K562 (cell line): ENCODE data around the gene METAP1. TPM values are rescaled to one million over a fixed set of nuclear protein-coding genes. Genes with fewer than 3 reads are reported as not detected.

Experiments
- ATAC-seq: fragments of 200-7000 bp; cut with Tn5 transposase; 3 replicates; pipeline ENCODE4 v1.9.1; 2020; ENCODE audit warnings: moderate library complexity
- BruUV-seq: library from RNA; stranded (reverse); fragments of 400-500 nt; replicated peaks from 2 replicates; lab custom pipeline; 2021; lab: Mats Ljungman, UMichigan
- CTCF ChIA-PET: fragments of 300-600 bp; formaldehyde crosslinking; extraction: SDS; loops from one replicate; lab custom pipeline; 2021; ENCODE audit warnings: low intra/inter-chr PET ratio; lab: Yijun Ruan, JAX
- POLR2A ChIA-PET: fragments of 300-600, 350-650 bp; sonication (Branson Sonifier 250); formaldehyde crosslinking; extraction: SDS; loops from one replicate; lab custom pipeline; 2021; ENCODE audit warnings: antibody characterized with exemption, inconsistent platforms; lab: Yijun Ruan, JAX
- DNase-seq, 4 experiments: peaks; one replicate each; pipeline versions ENCODE4 v3.0.0 to v3.0.0-alpha.2; 2011 to 2018; ENCODE audit warnings: low spot score in 3 of 4, mixed read lengths in 3 of 4; ENCODE audit errors: extremely low read depth in 1 of 4
- FAIRE-seq: peaks from 2 replicates; lab custom pipeline; 2011; peaks lifted over from hg19 to GRCh38; lab: Jason Lieb, UNC
- H2AFZ ChIP-seq: 2 replicates; pipeline ENCODE4 v1.6.0; 2011; ENCODE audit warnings: low read depth, low read length, control low read depth, inconsistent platforms
- H3K27ac ChIP-seq: fragments of 200-600 bp; 3 replicates; pipeline ENCODE4 v1.8.0; 2011; ENCODE audit warnings: low read depth, mild to moderate bottlenecking, control low read depth, inconsistent platforms, low read length, moderate library complexity, mixed read lengths; ENCODE audit errors: extremely low read depth
- H3K27me3 ChIP-seq, 2 experiments: fragments of 300-600 bp in 1 of 2; 2 replicates in 1 of 2; 3 replicates in 1 of 2; pipeline versions ENCODE4 v1.6.0 to v1.8.0; 2011; ENCODE audit warnings: inconsistent platforms in 2 of 2, low read length in 2 of 2, mild to moderate bottlenecking in 1 of 2, mixed read lengths in 1 of 2, moderate library complexity in 1 of 2; ENCODE audit not compliant: control insufficient read depth in 2 of 2, insufficient read depth in 2 of 2
- H3K36me3 ChIP-seq: fragments of 300-600 bp; 3 replicates; pipeline ENCODE4 v1.8.0; 2011; ENCODE audit warnings: mild to moderate bottlenecking, low read length, inconsistent platforms; ENCODE audit not compliant: control insufficient read depth, insufficient read depth
- H3K4me1 ChIP-seq, 2 experiments: fragments of 200-600 bp in 1 of 2; replicated peaks in 1 of 2; 2 replicates in 1 of 2; 3 replicates in 1 of 2; pipeline versions ENCODE4 v1.5.1 to v1.8.0; 2011; ENCODE audit warnings: inconsistent platforms in 2 of 2, low read length in 2 of 2, mild to moderate bottlenecking in 1 of 2, mixed read lengths in 1 of 2, moderate library complexity in 1 of 2; ENCODE audit not compliant: control insufficient read depth in 2 of 2, insufficient read depth in 2 of 2
- H3K4me2 ChIP-seq: 2 replicates; pipeline ENCODE4 v1.6.1; 2011; ENCODE audit warnings: low read length, control low read depth, inconsistent platforms, mixed read lengths; ENCODE audit not compliant: insufficient read depth
- H3K4me3 ChIP-seq: fragments of 200-600 bp; sonication (generic), shearing (Covaris generic); 2 replicates; pipeline ENCODE4 v1.5.1; 2016; ENCODE audit warnings: control low read depth, inconsistent platforms
- H3K79me2 ChIP-seq: fragments of 200-600 bp; 3 replicates; pipeline ENCODE4 v1.8.0; 2011; ENCODE audit warnings: low read length, inconsistent platforms; ENCODE audit not compliant: control insufficient read depth, insufficient read depth
- H3K9ac ChIP-seq, 2 experiments: 2 replicates each; pipeline versions ENCODE4 v1.6.0 to v1.6.1; 2011; ENCODE audit warnings: low read depth in 2 of 2, low read length in 2 of 2, control low read depth in 1 of 2, inconsistent platforms in 1 of 2, mild to moderate bottlenecking in 1 of 2, mixed read lengths in 1 of 2; ENCODE audit not compliant: insufficient read depth in 1 of 2
- H3K9me1 ChIP-seq: one replicate; pipeline ENCODE4 v1.6.0; 2011; ENCODE audit warnings: inconsistent platforms, mild to moderate bottlenecking, low read length, moderate library complexity; ENCODE audit not compliant: control insufficient read depth, insufficient read depth
- H3K9me3 ChIP-seq: replicated peaks from 2 replicates; pipeline ENCODE4 v1.5.1; 2011; ENCODE audit warnings: low read depth, low read length, inconsistent platforms; ENCODE audit not compliant: control insufficient read depth, insufficient read depth
- H4K20me1 ChIP-seq: replicated peaks from 2 replicates; pipeline ENCODE4 v1.6.1; 2011; ENCODE audit warnings: low read length, inconsistent platforms, mixed read lengths; ENCODE audit not compliant: control insufficient read depth, insufficient read depth
- C11orf30 ChIP-seq: fragments of 450-650 bp; IDR thresholded peaks from 2 replicates; pipeline ENCODE4 v1.6.1; 2016; ENCODE audit warnings: low read depth, mild to moderate bottlenecking
- EP400 ChIP-seq: fragments of 450-650 bp; IDR thresholded peaks from 2 replicates; pipeline ENCODE4 v1.6.1; 2017; ENCODE audit warnings: antibody characterized with exemption, mild to moderate bottlenecking, moderate library complexity
- STAG1 ChIP-seq: sonication (generic); formaldehyde crosslinking; IDR thresholded peaks from 2 replicates; pipeline ENCODE4 v1.5.0; 2020; ENCODE audit warnings: missing genetic modification reagents, borderline replicate concordance
- ZFX ChIP-seq: sonication (generic); formaldehyde crosslinking; IDR thresholded peaks from 2 replicates; pipeline ENCODE4 v1.8.0; 2022; ENCODE audit warnings: mild to moderate bottlenecking, missing genetic modification reagents, moderate library complexity
- ZNF165 ChIP-seq: fragments of 250-450 bp; sonication (Bioruptor Pico); IDR thresholded peaks from 2 replicates; pipeline ENCODE4 v1.4.0; 2020; ENCODE audit warnings: borderline replicate concordance
- ZNF316 ChIP-seq: fragments of 450-650 bp; IDR thresholded peaks from 2 replicates; pipeline ENCODE4 v1.6.1; 2016
- whole genome bisulfite sequencing: fragments of 100-300 bp; shearing (Covaris generic); methylation state at CpG from one replicate; pipeline ENCODE4 v1.1.6; 2016; ENCODE audit warnings: low coverage, mixed read lengths; ENCODE audit not compliant: insufficient coverage; ENCODE audit errors: missing lambda C conversion rate; 5-methylcytosine and 5-hydroxymethylcytosine counted together
- in situ Hi-C: fragments of 300-500 bp; cut with MboI; formaldehyde crosslinking; loops from 4 replicates; pipeline ENCODE4 v1.15.0; 2018; ENCODE audit warnings: inconsistent platforms, mixed read lengths
- intact Hi-C: fragments of 100-400 bp; cut with micrococcal nuclease; formaldehyde crosslinking; loops from 2 replicates; pipeline ENCODE4 v1.14.2; 2022
- polyA plus RNA-seq, 8 experiments: library from polyadenylated mRNA; depleted of rRNA in 4 of 8; stranded (reverse) in 5 of 8; unstranded in 3 of 8; fragments of >200 nt; fragmentation: Nextera tagmentation in 2 of 8; fragmentation: Illumina TruSeq in 1 of 8; extraction: Ambion mirVana in 2 of 8; extraction: Trizol in 1 of 8; gene quantifications; 2 replicates each; pipeline versions ENCODE4 v1.2.1 to v1.2.3, GENCODE V29; 2011 to 2014; ENCODE audit warnings: inconsistent platforms in 1 of 8, missing spikeins in 1 of 8
- total RNA-seq, 7 experiments: library from RNA; depleted of rRNA in 6 of 7; stranded (reverse); fragments of >200 nt in 6 of 7; fragmentation: Illumina TruSeq in 2 of 7; extraction: Trizol in 2 of 7; gene quantifications; 2 replicates each; pipeline versions ENCODE4 v1.2.1 to v1.2.3, GENCODE V29; 2011 to 2021; ENCODE audit warnings: low replicate concordance in 1 of 7
- TF ChIP-seq, protein P1 (sequence below), 3 experiments: IDR thresholded peaks in 2 of 3; conservative IDR thresholded peaks in 1 of 3; 2 replicates each; pipeline ENCODE4 v1.5.1; 2011 to 2012; ENCODE audit warnings: low read length in 3 of 3, mild to moderate bottlenecking in 3 of 3, control low read depth in 2 of 3, improper control_type of control experiment in 1 of 3, inconsistent platforms in 1 of 3, low read depth in 1 of 3, mixed read lengths in 1 of 3, moderate library complexity in 1 of 3; ENCODE audit not compliant: insufficient read depth in 2 of 3
- TF ChIP-seq, protein P2 (sequence below), 2 experiments: fragments of 200-800 bp in 1 of 2; sonication (Bioruptor generic) in 1 of 2; sonication (generic) in 1 of 2; formaldehyde crosslinking in 1 of 2; IDR thresholded peaks in 1 of 2; conservative IDR thresholded peaks in 1 of 2; 2 replicates each; pipeline versions ENCODE4 v1.5.0 to v1.6.1; 2016 to 2020; ENCODE audit warnings: missing compliant biosample characterization in 1 of 2, missing genetic modification characterization in 1 of 2, missing genetic modification reagents in 1 of 2
- TF ChIP-seq, protein P3 (sequence below): fragments of 250-450 bp; sonication (Bioruptor Pico); IDR thresholded peaks from 2 replicates; pipeline ENCODE4 v1.9.0; 2021; ENCODE audit warnings: mild to moderate bottlenecking
- TF ChIP-seq, protein P4 (sequence below): fragments of 200-800 bp; sonication (Bioruptor generic); IDR thresholded peaks from 2 replicates; pipeline ENCODE4 v1.6.1; 2017; ENCODE audit warnings: missing genetic modification characterization, missing compliant biosample characterization

METAP1 gene
- total and polyA plus RNA-seq, 9 of the 15 experiments (the other 6 are each of a cell fraction or from before 2014, with no cell fraction given): 31.4 to 77.6 (median 59.5) TPM

DNA sequence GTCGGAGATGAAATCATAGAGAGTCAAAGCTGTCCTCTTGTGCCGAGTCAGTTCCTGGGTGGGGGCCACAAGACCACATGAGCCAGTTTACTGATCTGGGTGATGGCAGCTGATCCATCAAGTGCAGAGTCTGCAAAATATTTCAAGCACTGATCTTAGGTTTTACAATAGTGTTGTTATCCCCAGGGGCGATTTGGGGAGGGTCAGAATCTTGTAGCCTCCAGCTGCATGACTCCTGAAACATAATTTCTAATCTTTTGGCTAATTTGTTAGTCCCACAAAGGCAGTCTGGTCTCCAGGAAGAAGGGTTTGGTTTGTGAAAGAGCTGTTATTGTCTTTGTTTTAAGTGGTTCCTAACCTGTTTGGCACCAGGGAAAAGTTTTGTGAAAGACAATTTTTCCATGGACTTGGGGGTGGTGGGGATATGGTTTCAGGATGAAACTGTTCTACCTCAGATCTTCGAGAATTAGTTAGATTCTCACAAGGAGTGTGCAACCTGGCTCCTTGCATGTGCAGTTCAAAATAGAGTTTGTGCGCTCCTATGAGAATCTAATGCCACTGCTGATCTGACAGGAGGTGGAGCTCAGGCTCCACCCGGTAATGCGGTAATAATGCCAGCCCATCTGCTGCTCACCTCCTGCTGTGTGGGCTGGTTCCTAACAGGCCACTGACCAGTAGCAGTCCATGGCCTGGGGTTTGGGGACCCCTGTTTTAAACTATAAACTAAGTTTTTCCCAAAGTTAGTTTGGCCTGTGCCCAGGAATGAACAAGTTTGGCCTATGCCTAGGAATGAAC lies 29.2 kb downstream of the METAP1 start:
- Histone ChIP-seq H3K27me3 (no peaks in the 10 kb centered on the region), H3K27ac (no peak overlapping the region; the same call in 2 of the 3 replicates), H3K4me1 (peaks cover 3 to 42% of the 10 kb centered on the region in 2 experiments; a peak in 4 of 5 replicates), H3K79me2 (peaks cover 98% of the 10 kb centered on the region), H3K36me3 (peaks cover 25% of the 10 kb centered on the region), H4K20me1 (peaks cover 14% of the 10 kb centered on the region; the same call in 1 of the 2 replicates), H3K9me3 (peaks cover 19% of the 10 kb centered on the region), H3K4me2 (peak overlapping the region; percentile 1; the same call in 1 of the 2 replicates), H2AFZ (no peak overlapping the region), H3K9ac (peak overlapping the region in 1 of 2 experiments; percentile 46; a peak in 1 of 4 replicates), H3K4me3 (no peak overlapping the region), H3K9me1 (no peaks in the 10 kb centered on the region)
- BruUV-seq: no TSS peak
- peak; percentile 75 for ATAC-seq
- intact Hi-C loops: no loop called here
- CTCF ChIA-PET: no interaction called here
- peak in 1 of 4 experiments; percentile 45 for DNase-seq
- POLR2A ChIA-PET: interaction anchor here (0.8 to 2.0 kb wide), 4 partner anchors 17 to 28 kb away, joined by 3 to 8 read pairs (median 3); no protein-coding TSS in a partner anchor
- peak; percentile 26 for FAIRE-seq
- in situ Hi-C loops: no loop called here
- 28% methylated on average over 7 of the region's 7 CpGs for whole genome bisulfite sequencing
- TF ChIP-seq, protein P1, sequence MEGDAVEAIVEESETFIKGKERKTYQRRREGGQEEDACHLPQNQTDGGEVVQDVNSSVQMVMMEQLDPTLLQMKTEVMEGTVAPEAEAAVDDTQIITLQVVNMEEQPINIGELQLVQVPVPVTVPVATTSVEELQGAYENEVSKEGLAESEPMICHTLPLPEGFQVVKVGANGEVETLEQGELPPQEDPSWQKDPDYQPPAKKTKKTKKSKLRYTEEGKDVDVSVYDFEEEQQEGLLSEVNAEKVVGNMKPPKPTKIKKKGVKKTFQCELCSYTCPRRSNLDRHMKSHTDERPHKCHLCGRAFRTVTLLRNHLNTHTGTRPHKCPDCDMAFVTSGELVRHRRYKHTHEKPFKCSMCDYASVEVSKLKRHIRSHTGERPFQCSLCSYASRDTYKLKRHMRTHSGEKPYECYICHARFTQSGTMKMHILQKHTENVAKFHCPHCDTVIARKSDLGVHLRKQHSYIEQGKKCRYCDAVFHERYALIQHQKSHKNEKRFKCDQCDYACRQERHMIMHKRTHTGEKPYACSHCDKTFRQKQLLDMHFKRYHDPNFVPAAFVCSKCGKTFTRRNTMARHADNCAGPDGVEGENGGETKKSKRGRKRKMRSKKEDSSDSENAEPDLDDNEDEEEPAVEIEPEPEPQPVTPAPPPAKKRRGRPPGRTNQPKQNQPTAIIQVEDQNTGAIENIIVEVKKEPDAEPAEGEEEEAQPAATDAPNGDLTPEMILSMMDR (IDR thresholded peaks at IDR 0.05 in 2 of 3, conservative IDR thresholded peaks at IDR 0.05 in 1 of 3; ENCODE audit: insufficient read depth in 2 of 3, low read depth in 1 of 3, low read length in 3 of 3): peak in 2 of 3 experiments; percentile 13 to 30; a peak in 1 of 6 replicates
- no peak for TF ChIP-seq ZNF165 (CRISPR knock-in tag)
- no peak for TF ChIP-seq STAG1 (CRISPR knock-in tag)
- TF ChIP-seq EP400: 0 out of 2 replicates have a peak, but pooled peaks have one; percentile 0
- TF ChIP-seq, protein P2, sequence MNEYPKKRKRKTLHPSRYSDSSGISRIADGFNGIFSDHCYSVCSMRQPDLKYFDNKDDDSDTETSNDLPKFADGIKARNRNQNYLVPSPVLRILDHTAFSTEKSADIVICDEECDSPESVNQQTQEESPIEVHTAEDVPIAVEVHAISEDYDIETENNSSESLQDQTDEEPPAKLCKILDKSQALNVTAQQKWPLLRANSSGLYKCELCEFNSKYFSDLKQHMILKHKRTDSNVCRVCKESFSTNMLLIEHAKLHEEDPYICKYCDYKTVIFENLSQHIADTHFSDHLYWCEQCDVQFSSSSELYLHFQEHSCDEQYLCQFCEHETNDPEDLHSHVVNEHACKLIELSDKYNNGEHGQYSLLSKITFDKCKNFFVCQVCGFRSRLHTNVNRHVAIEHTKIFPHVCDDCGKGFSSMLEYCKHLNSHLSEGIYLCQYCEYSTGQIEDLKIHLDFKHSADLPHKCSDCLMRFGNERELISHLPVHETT (CRISPR knock-in tag; conservative IDR thresholded peaks at IDR 0.05 in 1 of 2, IDR thresholded peaks at IDR 0.05 in 1 of 2): no peak
- TF ChIP-seq, protein P3, sequence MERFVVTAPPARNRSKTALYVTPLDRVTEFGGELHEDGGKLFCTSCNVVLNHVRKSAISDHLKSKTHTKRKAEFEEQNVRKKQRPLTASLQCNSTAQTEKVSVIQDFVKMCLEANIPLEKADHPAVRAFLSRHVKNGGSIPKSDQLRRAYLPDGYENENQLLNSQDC (CRISPR knock-in tag): no peak
- peak; percentile 42; the same call in 1 of the 2 replicates for TF ChIP-seq ZNF316
- TF ChIP-seq C11orf30: peak; percentile 48; the same call in 1 of the 2 replicates
- peak; percentile 25; the same call in 1 of the 2 replicates for TF ChIP-seq ZFX (CRISPR knock-in tag)
- TF ChIP-seq, protein P4, sequence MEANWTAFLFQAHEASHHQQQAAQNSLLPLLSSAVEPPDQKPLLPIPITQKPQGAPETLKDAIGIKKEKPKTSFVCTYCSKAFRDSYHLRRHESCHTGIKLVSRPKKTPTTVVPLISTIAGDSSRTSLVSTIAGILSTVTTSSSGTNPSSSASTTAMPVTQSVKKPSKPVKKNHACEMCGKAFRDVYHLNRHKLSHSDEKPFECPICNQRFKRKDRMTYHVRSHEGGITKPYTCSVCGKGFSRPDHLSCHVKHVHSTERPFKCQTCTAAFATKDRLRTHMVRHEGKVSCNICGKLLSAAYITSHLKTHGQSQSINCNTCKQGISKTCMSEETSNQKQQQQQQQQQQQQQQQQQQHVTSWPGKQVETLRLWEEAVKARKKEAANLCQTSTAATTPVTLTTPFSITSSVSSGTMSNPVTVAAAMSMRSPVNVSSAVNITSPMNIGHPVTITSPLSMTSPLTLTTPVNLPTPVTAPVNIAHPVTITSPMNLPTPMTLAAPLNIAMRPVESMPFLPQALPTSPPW: 0 out of 2 replicates have a peak, but pooled peaks have one; percentile 4
